Measurements from ENCODE around the gene SLC4A9.

Gene SLC4A9, protein sequence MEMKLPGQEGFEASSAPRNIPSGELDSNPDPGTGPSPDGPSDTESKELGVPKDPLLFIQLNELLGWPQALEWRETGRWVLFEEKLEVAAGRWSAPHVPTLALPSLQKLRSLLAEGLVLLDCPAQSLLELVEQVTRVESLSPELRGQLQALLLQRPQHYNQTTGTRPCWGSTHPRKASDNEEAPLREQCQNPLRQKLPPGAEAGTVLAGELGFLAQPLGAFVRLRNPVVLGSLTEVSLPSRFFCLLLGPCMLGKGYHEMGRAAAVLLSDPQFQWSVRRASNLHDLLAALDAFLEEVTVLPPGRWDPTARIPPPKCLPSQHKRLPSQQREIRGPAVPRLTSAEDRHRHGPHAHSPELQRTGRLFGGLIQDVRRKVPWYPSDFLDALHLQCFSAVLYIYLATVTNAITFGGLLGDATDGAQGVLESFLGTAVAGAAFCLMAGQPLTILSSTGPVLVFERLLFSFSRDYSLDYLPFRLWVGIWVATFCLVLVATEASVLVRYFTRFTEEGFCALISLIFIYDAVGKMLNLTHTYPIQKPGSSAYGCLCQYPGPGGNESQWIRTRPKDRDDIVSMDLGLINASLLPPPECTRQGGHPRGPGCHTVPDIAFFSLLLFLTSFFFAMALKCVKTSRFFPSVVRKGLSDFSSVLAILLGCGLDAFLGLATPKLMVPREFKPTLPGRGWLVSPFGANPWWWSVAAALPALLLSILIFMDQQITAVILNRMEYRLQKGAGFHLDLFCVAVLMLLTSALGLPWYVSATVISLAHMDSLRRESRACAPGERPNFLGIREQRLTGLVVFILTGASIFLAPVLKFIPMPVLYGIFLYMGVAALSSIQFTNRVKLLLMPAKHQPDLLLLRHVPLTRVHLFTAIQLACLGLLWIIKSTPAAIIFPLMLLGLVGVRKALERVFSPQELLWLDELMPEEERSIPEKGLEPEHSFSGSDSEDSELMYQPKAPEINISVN

DNA sequence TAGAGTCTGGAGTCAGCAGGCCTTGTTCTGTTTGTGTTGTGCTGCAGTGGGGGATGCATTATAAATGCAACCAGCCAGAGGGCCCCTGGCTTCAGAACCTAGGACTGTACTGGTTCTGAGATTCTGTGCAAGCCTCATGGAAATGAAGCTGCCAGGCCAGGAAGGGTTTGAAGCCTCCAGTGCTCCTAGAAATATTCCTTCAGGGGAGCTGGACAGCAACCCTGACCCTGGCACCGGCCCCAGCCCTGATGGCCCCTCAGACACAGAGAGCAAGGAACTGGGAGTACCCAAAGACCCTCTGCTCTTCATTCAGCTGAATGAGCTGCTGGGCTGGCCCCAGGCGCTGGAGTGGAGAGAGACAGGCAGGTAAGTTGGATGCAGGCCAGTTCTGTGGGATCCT, at the start of gene SLC4A9:
Gene SLC4A9, plus strand, starts transcription at position 94 of the 400 bp plus-strand sequence. Its CDS starts 43 bp downstream, at position 137.
- FAIRE-seq = no peak
- DNase-seq (ENCODE audit: extremely low spot score, insufficient read length, low read depth) = no peak

DNA sequence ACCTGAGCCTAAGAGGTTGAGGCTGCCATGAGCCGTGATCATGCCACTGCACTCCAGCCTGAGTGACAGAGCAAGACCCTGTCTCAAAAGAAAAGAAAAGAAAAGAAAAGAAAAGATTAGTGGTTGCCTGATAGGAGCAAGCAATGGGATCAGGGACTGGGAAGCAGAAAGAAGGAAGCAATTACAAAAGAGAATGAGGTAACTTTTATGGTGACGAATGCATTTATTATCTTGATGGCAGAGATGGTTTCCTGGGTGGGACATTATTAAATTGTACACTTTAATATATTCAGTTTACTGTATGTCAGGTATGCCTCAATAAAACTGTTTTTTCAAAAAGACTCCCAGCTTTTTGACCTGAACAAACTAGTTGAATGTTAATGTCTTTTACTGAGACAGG, 49.6 kb upstream of the SLC4A9 start:
- FAIRE-seq (no peak), DNase-seq (ENCODE audit: extremely low spot score, insufficient read length, low read depth) (no peak)

DNA sequence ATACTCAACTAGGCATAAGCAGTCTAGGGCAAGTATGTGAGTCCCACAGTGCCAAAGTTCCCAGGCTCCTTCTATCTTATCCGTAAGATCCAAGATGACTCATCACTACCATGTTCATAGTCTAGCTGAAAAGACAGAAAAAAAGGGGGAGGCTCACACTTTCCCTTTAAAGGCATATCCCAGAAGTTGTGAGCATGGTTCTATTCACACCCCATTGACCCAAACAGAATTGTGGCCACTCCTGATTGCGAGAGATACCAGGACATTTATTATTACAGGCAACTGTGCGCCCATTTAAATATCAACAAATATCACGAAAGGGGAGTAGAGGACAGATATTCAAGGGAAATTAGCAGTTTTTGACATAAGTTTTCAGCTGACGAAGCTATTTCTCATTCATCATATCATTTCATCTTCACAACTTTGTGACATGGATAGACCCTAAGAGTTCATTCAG, 49.0 kb upstream of the SLC4A9 start:
- DNase-seq (ENCODE audit: extremely low spot score, insufficient read length, low read depth) = no peak
- FAIRE-seq = no peak

DNA sequence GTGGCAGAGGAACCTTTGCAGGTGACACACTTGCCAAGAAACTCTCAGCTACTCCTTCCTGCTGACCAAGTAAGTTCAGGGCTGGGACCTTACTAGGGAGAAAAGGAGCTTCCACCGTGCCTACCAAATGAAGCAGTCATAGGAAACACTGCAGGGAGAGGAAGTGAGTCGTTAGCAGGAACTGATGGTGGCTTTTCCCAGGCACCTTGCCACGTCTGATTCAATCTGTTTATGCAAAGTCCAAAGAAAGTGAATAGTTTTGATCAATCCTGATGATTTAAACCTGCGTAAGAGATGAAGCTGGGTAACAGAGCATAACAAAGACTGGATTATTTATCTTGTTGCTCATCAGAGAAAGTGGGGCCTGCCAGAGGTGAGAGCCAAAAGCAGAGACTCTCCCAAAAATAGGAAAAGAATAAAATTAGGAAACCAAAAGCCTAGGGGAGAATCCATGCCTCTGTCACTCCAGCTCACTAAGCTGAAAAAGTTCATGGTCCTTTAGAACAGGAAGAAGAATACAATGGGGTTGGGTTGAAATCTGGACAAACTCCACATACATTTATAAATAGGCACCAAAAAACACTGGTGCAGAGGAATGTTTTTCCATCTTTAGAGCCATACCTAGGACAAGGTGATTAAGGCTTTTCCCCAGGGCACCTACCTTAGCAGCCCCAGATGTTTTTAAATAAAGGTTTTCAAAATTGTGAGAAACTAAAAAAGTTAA, 47.8 kb upstream of the SLC4A9 start:
- FAIRE-seq = no peak
- DNase-seq (ENCODE audit: extremely low spot score, insufficient read length, low read depth) = no peak

DNA sequence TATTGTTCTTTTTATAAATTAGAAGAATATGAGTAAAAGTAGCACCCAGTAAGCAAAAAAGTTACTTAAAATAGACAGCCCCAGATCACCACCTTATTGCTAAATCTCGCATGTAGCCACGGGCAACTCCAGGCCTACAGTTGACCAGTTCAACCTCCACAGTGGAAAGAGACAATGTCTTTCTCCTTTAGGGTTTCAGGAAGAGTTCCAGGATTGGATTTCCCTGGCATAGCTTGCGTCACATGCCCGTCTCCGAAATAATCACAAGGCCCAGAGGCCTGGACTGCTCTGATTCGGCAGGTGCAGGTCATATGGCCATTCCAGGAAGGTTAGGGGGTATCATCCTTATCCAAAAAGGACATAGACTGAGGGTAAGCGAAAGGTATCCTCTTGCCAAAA, 47.2 kb upstream of the SLC4A9 start:
- FAIRE-seq = no peak
- DNase-seq (ENCODE audit: extremely low spot score, insufficient read length, low read depth) = no peak

DNA sequence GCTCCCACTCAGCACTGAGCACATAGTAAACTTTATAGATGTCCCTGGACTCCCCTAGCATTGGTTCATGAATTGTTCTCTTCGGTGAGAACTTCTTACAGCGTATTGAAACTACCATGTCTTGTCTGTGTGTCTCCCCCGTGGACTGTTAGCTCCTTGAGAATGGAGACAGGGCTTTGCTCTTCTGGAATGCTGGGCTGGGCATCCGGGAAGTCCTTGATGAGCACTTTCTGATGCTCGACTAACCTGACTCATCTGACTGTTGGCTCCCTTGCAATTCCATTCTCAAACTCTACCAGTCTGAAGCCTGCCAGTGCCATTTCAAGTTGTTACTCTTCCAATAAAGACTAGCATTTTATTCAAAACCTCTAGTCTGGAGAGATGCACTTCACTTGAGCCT, 42.1 kb upstream of the SLC4A9 start:
- DNase-seq (ENCODE audit: extremely low spot score, insufficient read length, low read depth) (no peak), FAIRE-seq (no peak)

DNA sequence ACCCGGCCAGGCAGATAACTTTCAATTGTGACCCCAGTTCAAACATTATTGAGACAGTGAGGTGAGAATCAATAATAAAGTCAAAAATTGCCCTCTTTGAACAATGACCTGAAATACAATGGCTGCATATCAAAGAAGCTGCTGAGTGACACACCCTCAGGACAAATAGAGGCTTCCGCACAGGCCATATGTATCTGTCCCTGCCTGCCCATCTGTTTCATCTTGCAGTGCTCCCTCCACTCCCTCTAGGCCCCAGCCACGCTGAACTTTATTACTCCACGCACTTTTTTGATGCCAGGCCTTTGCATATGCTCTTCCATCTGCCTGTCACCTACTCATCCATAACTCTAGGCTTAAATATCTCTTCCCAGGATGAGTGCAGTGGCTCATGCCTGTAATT, 41.2 kb upstream of the SLC4A9 start:
- no peak for DNase-seq (ENCODE audit: extremely low spot score, insufficient read length, low read depth)
- no peak for FAIRE-seq

DNA sequence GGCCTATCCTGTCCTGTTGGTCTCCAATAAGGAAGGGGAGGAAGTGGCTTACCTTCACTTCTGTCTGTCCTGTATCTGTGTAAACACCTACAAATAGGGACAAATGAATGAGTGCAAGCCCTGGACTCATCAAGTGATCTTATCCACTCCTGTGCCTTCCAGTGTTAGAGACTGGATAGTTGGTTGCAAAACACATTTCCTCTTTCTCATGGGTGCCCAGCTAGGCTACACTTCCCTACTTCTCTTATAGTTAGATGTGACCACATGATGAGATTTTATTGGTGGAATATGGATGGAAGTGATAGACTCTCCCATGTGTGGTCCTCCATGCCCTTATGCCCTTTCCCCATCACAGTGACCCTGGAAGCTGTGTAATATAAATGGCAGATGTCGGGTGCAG, 40.2 kb upstream of the SLC4A9 start:
- no peak for DNase-seq (ENCODE audit: extremely low spot score, insufficient read length, low read depth)
- no peak for FAIRE-seq

DNA sequence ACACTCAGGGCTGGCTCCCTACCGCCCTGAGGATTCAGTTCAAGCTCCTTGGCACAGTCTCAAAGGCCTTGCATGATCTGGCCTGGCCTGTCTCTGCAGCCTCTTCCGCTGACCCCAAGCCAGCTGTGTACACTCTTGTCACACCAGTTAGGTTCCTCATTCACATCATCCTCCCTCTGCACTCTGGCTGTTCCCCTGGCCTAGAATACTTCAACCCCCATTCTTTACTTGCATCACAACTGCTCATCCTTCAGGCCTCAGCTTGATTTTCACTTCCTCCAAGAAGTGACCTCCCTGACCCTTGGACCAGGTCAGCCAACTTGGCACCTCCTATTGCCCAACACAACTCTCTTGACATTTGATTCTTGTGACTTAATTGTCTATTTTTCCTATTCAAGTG, 38.2 kb upstream of the SLC4A9 start:
- DNase-seq (ENCODE audit: extremely low spot score, insufficient read length, low read depth) = no peak
- peak; percentile 21 for FAIRE-seq

DNA sequence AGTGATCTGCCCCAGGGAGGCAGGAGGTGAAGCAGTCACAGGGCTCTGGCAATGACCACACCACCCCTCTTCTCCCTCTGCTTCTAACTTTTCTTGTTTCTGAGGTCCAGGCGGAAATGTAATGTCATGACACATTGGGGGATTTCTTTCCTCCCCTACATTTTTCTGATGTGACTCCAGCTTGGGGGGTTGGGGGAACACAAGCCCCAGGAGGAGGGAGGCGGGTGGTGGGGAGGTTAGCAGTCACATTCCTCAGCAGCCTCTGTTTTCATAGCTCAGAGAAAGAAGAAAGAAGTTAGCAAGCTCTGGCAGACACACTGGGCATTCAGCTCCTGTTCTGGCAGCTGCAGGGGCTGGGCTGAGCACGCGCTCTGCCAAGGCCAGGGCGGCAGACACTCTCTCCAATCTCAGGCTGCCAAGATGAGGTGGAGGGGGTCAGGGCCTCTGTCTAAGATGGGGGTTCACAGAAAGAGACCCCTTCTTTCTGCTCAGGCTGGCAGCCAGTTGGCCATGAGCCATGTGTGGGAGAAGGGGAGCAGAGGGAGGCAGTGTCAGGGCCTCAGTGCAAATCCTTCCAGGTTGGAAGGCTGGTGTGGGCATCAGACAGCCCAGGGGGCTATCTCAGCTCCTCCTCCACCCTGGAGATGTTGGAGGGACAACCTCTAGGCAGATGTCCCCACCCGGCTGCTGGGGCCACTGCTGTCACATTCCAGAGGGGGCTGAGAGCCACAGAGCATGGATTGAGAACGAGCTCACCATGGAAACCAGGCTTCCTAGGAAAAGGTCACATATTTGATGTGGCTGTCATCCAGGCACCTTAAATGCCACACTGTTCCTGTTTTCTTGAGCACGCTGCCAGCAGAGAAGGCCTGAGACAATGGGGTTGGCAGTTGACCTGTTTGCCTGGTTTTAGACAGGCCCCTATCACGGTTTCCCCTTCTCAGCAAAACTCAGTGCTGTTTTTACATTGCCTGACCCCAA, 37.0 kb upstream of the SLC4A9 start:
- FAIRE-seq (no peak), DNase-seq (ENCODE audit: extremely low spot score, insufficient read length, low read depth) (no peak)

DNA sequence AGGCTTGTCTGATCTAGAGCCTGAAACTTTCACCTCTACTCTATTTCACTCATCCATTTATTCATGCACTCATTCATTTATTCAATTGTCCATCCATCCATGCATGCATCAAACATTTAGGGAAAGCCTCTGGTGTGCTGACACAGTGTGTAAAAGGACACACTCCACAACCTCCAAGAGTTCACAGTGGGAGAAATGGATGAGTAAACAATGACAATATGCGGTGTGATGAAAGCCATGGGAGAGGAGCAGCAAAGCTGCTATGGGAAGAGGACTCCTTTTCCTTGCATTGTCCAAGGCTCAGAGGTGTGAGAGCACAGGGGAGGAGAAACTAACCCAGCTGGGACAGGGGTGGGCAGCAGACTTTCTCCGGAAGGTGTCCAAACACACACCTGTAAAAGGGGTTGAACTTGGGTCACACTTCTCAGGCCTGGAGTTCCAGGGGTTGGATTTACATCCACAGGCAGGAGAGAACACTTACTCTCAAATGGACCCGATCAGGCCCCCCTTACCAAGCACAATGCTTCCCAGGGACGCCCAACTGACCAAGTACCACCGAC, 35.9 kb upstream of the SLC4A9 start:
- no peak for DNase-seq (ENCODE audit: extremely low spot score, insufficient read length, low read depth)
- FAIRE-seq = no peak

DNA sequence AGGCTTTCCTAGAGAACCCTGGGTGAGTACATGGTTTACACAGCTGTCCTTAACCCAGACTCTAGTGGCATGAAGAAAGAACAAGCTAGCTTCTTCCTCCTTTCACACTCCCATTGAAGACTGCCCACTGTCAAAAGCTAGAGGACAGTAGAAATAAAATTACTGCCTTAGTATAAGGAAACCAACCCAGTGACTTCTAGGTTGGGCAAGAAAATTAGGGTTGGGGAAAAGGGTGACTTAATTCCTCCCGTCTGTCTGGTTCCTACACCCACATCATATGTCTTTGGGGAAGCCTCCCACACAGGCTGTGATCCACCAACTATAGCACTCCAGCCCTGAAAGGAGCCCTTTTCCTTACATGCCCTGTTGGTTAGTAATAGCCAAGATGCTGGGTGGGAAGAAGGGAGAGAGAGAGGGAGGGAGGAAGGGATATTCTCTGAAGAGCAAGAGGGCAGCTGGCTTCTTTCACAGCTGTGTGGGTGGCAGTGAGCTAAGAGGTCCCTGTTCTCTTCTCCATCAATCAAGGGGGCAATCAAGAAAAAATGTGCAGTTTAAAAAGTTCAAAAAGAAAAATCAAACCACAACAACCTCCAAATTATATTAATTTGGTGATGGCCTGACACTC, 35.3 kb upstream of the SLC4A9 start:
- DNase-seq (ENCODE audit: extremely low spot score, insufficient read length, low read depth) (no peak), FAIRE-seq (no peak)

DNA sequence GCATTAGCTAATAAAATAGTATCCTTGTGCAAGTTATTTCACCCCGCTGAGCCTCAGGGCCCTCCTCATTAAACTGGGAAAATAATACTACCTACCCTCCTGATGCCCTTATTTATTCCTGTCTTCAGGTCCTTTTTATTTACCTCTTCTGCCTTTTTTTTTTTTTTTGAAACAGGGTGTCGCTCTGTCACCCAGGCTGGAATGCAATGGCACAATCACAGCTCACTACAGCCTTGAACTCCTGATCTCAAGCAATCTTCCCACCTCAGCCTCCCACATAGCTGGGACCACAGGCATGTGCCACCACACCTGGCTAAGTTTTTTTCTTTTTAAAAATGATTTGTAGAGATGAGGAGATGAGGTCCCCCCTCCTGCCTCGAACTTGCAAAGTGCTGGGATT, 34.5 kb upstream of the SLC4A9 start:
- FAIRE-seq = no peak
- no peak for DNase-seq (ENCODE audit: extremely low spot score, insufficient read length, low read depth)

DNA sequence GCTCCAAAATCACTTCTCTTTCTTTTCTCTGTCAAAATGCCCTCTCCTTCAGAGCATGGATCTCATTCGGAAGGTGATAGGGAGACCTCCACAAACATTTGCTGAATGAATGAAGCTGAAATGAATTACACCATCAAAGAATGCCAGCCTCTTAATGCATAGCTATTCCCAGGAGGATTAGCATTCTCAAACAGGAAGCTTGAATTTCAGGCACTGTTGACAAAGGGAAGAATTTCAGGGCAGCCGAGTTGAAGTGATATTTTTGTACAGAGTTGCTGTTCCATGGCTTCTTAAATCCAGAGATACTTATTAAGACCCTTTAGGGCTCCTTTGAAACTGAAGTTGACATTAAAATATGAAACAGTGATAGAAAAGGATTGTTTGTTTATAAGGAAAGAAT, 32.4 kb upstream of the SLC4A9 start:
- FAIRE-seq = no peak
- no peak for DNase-seq (ENCODE audit: extremely low spot score, insufficient read length, low read depth)

DNA sequence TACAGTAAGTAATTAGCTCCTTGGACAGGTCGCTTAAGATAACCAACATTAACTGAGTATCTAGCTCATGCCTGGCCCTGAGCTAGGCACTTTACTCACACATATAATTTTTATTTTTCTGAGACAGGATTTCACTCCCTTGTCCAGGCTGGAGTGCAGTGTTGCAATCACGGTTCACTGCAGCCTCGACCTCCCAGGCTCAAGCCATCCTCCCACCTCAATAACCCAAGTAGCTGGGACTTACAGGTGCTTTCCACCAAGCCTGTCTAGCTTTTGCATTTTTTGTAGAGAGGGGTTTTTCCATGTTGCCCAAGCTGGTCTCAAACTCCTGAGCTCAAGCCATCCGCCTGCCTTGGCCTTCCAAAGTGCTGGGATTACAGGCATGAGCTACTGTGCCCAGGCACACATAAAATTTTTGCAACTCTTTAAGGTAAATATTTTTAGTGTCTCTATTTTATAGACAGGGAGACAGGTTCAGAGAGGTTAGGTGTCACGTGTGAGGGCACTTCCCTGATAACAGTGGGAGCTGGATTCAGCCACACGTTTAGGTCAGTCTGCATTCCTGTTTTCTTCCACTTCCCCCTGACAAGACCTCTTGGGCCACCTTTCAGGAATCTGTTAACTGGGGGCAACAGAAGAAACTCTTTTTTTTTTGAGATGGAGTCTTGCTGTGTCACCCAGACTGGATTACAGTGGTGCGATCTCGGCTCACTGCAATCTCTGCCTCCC, 31.8 kb upstream of the SLC4A9 start:
- FAIRE-seq (peak; percentile 33), DNase-seq (ENCODE audit: extremely low spot score, insufficient read length, low read depth) (no peak)

DNA sequence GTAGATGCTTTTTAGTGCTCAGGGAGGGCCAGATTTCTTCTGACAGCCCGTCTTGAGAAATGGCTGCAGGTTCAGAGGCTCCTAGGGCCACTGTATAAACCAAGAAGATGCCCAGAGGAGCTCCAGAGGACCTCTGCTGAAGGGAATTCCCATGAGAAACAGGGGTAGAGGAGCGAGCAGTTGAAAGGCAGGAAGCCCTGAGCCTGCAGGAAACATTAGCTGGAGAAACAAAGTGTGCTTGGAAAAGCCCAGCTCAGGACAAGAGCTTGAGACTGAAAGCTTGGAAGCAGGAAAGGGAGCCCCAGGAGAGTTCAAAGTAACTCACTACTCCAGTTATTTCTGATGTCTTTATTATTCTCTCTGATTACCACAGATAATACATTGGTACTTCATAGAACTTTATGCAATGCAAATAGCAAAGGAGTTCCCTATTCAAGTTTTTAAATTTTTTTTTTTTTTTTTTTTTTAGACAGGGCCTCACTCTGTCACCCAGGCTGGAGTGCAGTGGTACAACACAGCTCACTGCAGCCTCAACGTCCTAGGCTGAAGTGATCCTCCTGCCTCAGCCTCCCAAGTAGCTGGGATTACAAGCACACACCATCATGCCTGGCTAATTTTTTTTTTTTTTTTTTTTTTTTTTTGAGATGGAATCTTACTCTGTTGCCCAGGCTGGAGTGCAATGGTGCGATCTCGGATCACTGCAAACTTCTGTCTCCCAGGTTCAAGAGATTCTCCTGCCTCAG, 30.1 kb upstream of the SLC4A9 start:
- no peak for DNase-seq (ENCODE audit: extremely low spot score, insufficient read length, low read depth)
- no peak for FAIRE-seq

DNA sequence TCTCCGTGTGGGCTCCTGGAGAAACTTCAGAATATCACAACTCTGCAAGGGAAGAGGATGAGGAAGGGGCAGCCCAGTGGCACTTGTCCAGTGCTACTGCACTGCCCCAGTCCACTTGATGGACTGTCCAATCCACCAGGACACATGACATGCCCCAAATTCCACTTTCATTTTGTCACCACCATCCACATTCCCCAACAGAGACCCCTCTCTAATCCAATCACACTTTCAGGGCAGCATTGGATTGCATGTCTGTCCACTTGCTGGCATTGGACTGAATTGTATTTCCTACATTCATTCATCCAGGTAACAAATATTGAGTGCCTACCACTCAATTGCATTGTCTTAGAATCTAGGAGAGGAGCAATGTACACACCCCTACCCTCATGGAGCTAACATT, 28.4 kb upstream of the SLC4A9 start:
- no peak for FAIRE-seq
- no peak for DNase-seq (ENCODE audit: extremely low spot score, insufficient read length, low read depth)

Data from GM18507 (cell line).